ENCODE data around the gene CCDC85C.

CCDC85C gene

GRCh38 chr14:99630202-99630601 is 26.2 kb upstream of the CCDC85C start:
- DNase-seq (ENCODE audit: low read depth), result no peak

DNA sequence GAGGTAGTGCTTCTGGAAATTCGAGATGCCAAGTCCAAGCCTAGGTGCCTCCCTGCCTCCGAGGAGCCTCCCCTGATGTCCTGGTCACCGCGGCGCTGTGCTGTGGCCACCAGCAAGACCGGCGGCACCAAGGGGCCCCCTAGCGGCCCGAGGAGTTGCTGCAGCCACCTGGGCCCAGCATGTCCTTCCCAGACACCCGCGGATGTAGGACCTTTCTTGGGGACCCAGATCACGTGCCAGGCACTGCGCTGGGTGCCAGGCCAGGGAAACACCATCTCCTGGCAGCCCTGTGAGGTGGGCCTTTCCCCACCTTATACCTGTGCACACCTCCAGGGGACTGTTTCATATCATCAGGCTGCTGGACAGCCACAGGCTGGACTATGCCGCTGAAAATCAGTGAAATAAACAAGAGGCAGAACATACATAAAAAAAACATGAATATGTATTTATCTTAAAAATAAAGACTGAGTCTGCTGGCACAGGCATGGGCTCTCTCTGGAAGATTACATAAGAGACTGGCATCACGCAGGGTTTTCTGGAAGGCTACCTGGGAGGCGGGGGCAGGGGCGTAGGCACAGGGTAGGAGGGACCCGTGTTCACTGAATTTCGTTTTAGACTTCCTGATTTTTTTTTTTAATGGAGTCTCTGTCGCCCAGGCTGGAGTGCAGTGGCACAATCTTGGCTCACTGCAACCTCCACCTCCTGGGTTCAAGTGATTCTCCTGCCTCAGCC is 25.0 kb upstream of the CCDC85C start:
- DNase-seq (ENCODE audit: low read depth), result peak; percentile 82

GRCh38 chr14:99627510-99628381 is 23.7 kb upstream of the CCDC85C start:
- peak; percentile 40 for DNase-seq (ENCODE audit: low read depth)

DNA sequence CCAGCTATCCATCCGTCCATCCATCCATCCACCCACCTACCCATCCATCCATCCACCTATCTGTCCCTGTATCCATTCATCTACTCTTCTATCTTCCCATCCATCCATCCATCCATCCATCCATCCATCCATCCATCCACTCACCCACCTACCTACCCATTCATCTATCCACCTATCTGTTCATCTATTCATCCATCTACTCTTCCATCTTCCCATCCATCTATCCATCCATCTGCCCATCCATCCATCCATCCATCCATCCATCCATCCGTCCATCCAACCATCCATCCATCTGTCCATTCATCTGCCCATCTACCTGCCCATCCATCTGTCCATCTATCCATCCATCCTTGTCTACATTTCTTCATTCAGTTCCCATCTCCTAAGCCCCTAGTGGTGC is 23.1 kb upstream of the CCDC85C start:
- DNase-seq (ENCODE audit: low read depth), result no peak

DNA sequence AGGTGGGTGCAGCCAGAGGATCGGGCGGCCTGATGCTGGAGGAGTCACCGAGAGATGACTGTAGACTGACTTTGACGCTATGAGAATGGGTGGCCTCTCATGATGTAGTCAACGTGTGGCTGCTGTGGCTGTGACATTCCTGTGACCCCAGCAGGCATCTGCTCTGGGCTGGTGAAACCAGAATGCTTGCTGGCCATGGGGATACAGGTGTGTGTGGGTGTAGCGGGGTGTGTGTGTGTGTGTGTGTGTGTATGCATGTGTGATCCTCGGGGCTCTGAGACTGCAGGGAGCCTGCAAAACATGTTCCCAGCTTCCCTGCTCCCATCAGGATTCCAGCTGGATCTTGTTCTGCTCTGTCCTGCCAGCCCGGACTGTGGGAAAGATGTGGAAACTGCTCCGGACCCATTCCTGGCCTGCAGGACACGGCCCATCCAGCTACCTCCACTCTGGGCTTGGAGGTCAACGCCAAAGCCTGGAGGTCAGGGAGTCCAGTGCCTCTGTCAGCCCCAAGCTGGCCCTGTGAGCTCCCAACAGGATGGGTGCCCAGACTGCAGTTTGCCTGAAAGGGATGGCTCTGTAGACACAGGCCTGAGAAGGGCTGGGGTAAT is 22.1 kb upstream of the CCDC85C start:
- no peak for DNase-seq (ENCODE audit: low read depth)

DNA sequence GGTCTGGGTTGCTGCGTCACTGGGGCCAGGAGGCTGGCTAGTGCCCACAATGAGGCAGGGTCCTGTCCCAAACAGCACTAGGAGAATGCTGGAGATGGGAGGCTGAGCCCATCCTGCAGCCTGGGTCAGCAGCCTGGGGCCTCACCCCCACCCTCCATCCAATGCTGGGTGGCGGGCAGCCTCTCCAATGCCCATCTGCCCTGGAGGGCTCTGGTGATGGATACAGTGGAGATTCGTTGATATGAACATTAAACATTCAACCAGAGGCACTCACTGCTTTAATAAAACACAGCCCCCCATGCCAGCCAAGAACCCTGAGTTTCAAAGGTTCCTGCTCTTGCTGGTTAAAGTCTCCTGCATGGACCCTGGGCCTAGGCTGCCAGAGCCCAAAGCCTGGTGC is 21.5 kb upstream of the CCDC85C start:
- no peak for DNase-seq (ENCODE audit: low read depth)

- no peak for DNase-seq (ENCODE audit: low read depth)
These were observed 21.0 kb upstream of the CCDC85C start for GRCh38 chr14:99624971-99625370.

GRCh38 chr14:99624024-99624423 is 20.0 kb upstream of the CCDC85C start:
- no peak for DNase-seq (ENCODE audit: low read depth)

- no peak for DNase-seq (ENCODE audit: low read depth)
These were observed 17.9 kb upstream of the CCDC85C start for GRCh38 chr14:99621948-99622347.

DNA sequence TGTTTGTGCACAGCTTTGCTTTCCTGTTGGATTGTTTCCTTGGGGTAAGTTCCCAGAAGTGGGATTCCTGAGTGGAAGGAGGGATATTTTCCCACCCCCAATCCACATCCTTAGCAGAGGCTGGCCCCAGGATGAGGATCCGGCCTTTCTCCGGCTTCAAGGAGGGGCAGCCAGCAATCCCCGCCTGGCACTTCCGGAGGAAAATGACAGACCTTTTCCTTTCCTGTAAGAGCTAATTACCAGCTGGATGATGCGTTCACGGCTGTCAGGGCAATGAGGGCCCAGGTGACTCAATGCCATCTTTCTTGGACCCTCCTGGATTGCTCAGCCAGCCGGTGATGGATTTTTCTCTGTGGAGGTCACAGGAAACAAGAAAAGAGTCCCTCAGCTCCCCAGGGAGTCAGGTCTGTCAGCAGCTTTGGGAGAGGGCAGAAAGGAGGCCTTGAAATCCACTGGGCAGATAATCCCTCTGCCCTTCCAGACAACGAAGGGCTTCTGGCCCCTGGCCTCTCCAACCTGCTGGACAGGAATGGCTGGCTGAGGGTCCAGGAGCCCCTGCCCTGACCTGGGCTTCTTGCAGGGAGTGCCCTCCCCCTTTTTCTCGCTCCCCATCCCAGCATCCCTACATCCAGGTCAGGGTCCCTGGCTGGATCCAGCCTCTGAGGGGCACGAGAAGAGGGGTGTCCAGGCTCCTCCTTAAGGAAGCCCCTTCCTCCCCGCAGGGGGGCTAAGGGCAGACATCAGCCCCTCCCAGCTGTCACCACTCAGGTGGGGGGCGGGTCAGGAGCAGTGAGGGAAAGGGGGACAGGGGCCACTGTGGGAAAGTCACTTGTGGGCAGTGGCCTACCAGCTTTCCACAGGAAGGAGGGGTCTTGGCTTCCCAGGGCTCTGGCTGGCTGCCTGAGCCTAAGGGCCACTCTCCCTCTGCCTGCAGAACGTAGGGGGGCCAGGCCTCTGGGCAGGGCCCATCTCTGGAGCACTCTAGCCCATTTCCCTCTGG is 16.1 kb upstream of the CCDC85C start:
- DNase-seq (ENCODE audit: low read depth), result peak; percentile 89

- DNase-seq (ENCODE audit: low read depth), result no peak
These were observed 13.1 kb upstream of the CCDC85C start for GRCh38 chr14:99616832-99617800.

- no peak for DNase-seq (ENCODE audit: low read depth)
These were observed 11.6 kb upstream of the CCDC85C start for GRCh38 chr14:99615497-99616157.

DNA sequence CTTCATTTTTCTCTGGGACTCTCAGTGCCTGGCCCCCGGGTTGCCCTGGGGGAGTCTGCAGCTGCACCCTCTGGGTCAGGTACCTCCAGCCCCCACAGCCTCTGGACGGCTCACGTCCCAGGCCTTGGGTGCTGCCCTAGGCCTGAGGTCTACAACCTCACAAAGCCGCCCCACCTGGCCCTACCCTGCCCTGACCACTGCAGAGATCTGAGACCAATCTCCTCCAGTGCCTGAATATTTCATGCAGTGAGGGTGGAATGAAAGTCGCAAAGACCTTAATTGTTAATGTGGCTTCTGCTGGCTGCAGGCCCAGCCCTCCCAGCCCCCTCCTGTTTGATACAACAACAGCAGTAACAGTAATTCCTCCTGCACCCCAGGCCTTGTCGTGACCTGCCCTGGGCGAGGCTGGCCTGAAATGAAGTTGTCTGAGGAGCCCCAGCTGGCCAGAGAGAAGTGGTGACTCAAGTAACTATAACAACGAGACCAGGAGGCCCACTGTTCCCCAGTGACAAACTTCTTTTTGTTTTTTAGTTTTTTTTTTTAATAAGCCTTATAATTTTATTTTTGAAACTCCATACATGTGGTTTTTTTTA is 8.8 kb upstream of the CCDC85C start:
- DNase-seq (ENCODE audit: low read depth), result peak; percentile 56

DNA sequence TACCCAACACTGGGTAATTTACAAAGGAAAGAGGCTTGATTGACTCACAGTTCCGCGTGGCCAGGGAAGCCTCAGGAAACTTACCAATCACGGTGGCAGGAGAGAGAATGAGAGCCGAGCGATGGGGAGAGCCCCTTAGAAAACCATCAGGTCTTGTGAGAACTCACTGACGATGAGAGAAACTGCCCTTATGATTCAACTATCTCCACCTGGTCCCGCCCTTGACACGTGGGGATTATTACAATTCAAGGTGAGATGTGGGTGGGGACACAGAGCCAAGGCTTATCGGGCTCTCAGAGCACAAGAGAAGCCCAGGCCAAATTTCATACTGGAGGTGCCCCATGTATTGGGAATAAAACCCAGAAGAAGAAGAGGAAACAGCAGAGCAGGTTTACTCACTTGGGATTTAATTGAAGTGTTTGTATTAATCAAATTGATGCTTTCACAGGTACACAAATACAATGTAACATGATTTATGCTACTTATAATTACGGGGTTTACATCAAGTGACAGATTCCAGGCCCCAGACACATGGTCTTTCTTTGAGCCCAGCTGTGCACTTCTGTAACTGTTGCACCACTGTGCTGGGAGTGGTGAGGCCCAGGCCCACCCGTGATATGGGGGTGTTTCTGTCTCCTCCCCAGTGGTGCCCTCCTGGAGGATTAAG is 8.2 kb upstream of the CCDC85C start:
- no peak for DNase-seq (ENCODE audit: low read depth)

DNA sequence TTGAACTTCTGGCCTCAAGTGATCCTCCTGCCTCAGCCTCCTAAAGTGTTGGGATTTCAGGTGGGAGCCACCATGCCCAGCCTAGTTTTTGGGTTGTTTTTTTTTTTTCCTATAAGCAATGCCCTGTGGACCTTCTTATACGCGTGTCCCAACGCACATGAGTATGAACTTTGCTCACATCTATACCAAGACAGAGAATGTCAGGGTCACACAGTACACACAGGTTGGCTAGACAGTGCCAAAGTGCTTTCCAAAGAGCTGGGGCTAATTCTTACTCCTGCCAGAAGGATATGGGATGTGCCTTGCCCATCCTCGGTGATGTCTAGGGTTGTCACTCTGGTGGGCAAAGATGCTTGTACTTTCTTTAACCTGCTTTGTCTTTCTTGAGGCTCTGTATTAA is 7.6 kb upstream of the CCDC85C start:
- DNase-seq (ENCODE audit: low read depth), result no peak

DNA sequence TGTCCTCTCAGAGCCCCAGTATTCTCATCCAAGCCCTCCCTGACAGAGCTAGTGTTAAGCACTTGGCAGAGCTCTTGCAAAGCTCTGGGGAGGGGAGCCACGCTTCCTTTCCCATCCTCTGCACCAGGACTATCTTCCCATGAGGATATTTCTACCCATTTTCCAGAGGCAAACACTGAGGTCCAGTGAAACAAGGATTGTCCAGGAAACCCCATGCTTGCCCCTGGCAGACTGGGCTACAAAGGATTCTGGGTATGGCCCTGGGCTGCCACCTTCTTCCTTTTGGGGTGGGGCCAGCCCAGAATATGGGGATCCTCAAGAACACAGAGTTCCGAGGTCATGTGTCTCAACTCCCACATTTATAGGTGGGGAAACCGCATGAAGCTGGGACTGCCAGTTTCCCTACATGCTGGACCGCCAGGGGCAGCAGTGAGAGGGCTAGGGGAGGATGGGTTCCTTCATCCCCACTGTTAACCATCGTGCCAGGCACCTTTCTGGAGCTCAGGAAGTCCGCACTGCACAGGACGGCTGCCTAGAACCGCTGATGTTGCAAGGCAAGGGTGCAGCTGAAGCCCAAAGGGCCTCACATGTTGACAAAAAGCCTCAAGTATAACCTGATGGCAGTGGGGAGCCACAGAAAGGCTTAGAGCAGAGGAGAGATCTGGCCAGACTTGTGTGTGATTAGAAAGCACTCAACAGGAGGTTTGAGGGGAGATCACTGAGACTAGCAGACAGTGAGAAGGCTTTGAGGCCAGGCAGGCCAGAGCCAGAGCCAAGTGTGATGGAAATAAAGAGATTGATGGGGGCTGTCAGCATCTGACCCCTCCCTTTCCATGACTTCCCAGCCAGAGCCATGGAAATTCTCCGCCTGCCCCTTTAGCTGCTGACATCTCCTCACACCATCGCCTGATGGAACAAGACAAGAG is 5.5 kb upstream of the CCDC85C start:
- DNase-seq (ENCODE audit: low read depth), result peak; percentile 55

GRCh38 chr14:99608591-99608990 is 4.6 kb upstream of the CCDC85C start:
- no peak for DNase-seq (ENCODE audit: low read depth)

DNA sequence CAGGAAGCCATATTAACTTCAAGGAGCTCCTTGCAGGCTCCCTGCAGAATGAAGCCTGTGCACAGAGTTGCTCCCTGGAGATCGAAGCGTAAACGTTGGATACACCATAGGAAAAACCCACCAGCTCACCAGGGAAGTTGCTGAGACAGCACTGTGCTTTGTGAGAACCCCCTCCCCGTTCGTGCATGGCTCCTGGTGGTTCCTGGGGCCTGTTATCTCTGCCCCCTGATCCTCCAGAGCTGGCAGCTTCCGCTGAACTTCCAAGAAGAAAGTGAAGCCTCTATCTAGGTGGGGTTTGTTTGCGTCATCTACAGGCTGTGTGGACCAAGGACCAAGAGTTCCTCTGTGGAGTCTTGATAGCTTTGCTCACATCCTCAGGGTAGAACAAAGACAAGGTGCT is 2.4 kb upstream of the CCDC85C start:
- DNase-seq (ENCODE audit: low read depth), result no peak

All from ELR (cell line).